Fibroblast of lung (primary cell): ENCODE results near the gene NAT16. TPM values are rescaled to one million over a fixed set of nuclear protein-coding genes. Genes with fewer than 3 reads are reported as not detected.

Experiments
- DNase-seq, 2 donors: peaks; one replicate each; pipeline versions ENCODE4 v3.0.0 to v3.0.0-alpha.2; 2010; ENCODE audit warnings: low read depth in 2 of 2
- H2AFZ ChIP-seq: 2 replicates; pipeline ENCODE4 v1.5.1; 2012; ENCODE audit warnings: low read length, control low read depth, inconsistent platforms
- H3K27ac ChIP-seq: 2 replicates; pipeline ENCODE4 v1.5.1; 2011; ENCODE audit warnings: low read length, control low read depth; ENCODE audit not compliant: insufficient read depth
- H3K27me3 ChIP-seq: 2 replicates; pipeline ENCODE4 v1.5.1; 2011; ENCODE audit warnings: mild to moderate bottlenecking, low read length; ENCODE audit not compliant: control insufficient read depth, insufficient read depth
- H3K36me3 ChIP-seq: 2 replicates; pipeline ENCODE4 v1.5.1; 2011; ENCODE audit warnings: low read length; ENCODE audit not compliant: control insufficient read depth, insufficient read depth
- H3K4me1 ChIP-seq: 2 replicates; pipeline ENCODE4 v1.5.1; 2011; ENCODE audit warnings: low read length; ENCODE audit not compliant: control insufficient read depth, insufficient read depth; ENCODE audit errors: extremely low read depth
- H3K4me2 ChIP-seq: 2 replicates; pipeline ENCODE4 v1.5.1; 2011; ENCODE audit warnings: low read length, control low read depth; ENCODE audit not compliant: insufficient read depth; ENCODE audit errors: extremely low read depth
- H3K4me3 ChIP-seq, 4 experiments: fragments of 200-600 bp in 1 of 4; sonication (generic) in 1 of 4; replicated peaks in 1 of 4; 2 replicates each; pipeline ENCODE4 v1.5.1; 2011 to 2016; ENCODE audit warnings: low read length in 4 of 4, low read depth in 3 of 4, mild to moderate bottlenecking in 3 of 4, control low read depth in 2 of 4, inconsistent platforms in 1 of 4, mixed read lengths in 1 of 4; ENCODE audit not compliant: insufficient read depth in 1 of 4; ENCODE audit errors: control extremely low read depth in 1 of 4
- H3K79me2 ChIP-seq: 2 replicates; pipeline ENCODE4 v1.5.1; 2012; ENCODE audit warnings: mild to moderate bottlenecking, low read length, inconsistent platforms; ENCODE audit not compliant: control insufficient read depth, insufficient read depth
- H3K9ac ChIP-seq: 2 replicates; pipeline ENCODE4 v1.5.1; 2011; ENCODE audit warnings: mild to moderate bottlenecking, low read length, control low read depth; ENCODE audit not compliant: insufficient read depth
- H3K9me3 ChIP-seq: 2 replicates; pipeline ENCODE4 v1.5.1; 2012; ENCODE audit warnings: low read depth, low read length; ENCODE audit not compliant: control insufficient read depth, insufficient read depth
- H4K20me1 ChIP-seq: 2 replicates; pipeline ENCODE4 v1.5.1; 2011; ENCODE audit warnings: low read length; ENCODE audit not compliant: control insufficient read depth, insufficient read depth; ENCODE audit errors: extremely low read depth
- EZH2 ChIP-seq: IDR thresholded peaks from 2 replicates; pipeline ENCODE4 v1.5.1; 2012; ENCODE audit warnings: low read length, control low read depth, mild to moderate bottlenecking; ENCODE audit errors: missing control alignments
- polyA plus RNA-seq, 2 donors: library from polyadenylated mRNA; depleted of rRNA in 1 of 2; stranded (reverse) in 1 of 2; unstranded in 1 of 2; fragments of >200 nt; gene quantifications; 2 replicates each; pipeline ENCODE4 v1.2.1, GENCODE V29; 2011 to 2012; ENCODE audit warnings: missing spikeins in 1 of 2
- total RNA-seq: library from RNA; depleted of rRNA; stranded (reverse); fragments of >200 nt; gene quantifications from 2 replicates; pipeline ENCODE4 v1.2.1, GENCODE V29; 2014
- TF ChIP-seq, protein P1 (sequence below), 2 donors: IDR thresholded peaks in 1 of 2; conservative IDR thresholded peaks in 1 of 2; 1 replicate in 1 of 2; 2 replicates in 1 of 2; pipeline ENCODE4 v1.5.1; 2011 to 2012; ENCODE audit warnings: low read length in 2 of 2, control low read depth in 1 of 2, inconsistent platforms in 1 of 2, low read depth in 1 of 2, mild to moderate bottlenecking in 1 of 2

NAT16 gene
- total and polyA plus RNA-seq, 2 donors (not counting 1 experiment from before 2014, with no cell fraction given), result not detected

GRCh38 chr7:101216860-101217387 lies 36.8 kb upstream of the NAT16 start:
- Histone ChIP-seq H3K36me3 (peaks cover 16% of the 10 kb centered on the region), H3K4me1 (peaks cover 10% of the 10 kb centered on the region), H3K4me3 (peak overlapping the region; percentile 88 to 98 (median 94)), H3K9me3 (no peaks in the 10 kb centered on the region), H3K4me2 (peak overlapping the region; percentile 97), H2AFZ (peak overlapping the region; percentile 61), H3K27ac (peak overlapping the region; percentile 98), H4K20me1 (no peaks in the 10 kb centered on the region), H3K79me2 (peaks cover 33% of the 10 kb centered on the region), H3K27me3 (no peaks in the 10 kb centered on the region), H3K9ac (peak overlapping the region; percentile 82)
- no peak for TF ChIP-seq EZH2
- TF ChIP-seq, protein P1, sequence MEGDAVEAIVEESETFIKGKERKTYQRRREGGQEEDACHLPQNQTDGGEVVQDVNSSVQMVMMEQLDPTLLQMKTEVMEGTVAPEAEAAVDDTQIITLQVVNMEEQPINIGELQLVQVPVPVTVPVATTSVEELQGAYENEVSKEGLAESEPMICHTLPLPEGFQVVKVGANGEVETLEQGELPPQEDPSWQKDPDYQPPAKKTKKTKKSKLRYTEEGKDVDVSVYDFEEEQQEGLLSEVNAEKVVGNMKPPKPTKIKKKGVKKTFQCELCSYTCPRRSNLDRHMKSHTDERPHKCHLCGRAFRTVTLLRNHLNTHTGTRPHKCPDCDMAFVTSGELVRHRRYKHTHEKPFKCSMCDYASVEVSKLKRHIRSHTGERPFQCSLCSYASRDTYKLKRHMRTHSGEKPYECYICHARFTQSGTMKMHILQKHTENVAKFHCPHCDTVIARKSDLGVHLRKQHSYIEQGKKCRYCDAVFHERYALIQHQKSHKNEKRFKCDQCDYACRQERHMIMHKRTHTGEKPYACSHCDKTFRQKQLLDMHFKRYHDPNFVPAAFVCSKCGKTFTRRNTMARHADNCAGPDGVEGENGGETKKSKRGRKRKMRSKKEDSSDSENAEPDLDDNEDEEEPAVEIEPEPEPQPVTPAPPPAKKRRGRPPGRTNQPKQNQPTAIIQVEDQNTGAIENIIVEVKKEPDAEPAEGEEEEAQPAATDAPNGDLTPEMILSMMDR (conservative IDR thresholded peaks at IDR 0.05 in 1 of 2, IDR thresholded peaks at IDR 0.05 in 1 of 2; ENCODE audit: low read depth in 1 of 2, low read length in 2 of 2), result peak in 1 of 2 donors; percentile 7
- peak in 1 of 2 donors; percentile 34 for DNase-seq

DNA sequence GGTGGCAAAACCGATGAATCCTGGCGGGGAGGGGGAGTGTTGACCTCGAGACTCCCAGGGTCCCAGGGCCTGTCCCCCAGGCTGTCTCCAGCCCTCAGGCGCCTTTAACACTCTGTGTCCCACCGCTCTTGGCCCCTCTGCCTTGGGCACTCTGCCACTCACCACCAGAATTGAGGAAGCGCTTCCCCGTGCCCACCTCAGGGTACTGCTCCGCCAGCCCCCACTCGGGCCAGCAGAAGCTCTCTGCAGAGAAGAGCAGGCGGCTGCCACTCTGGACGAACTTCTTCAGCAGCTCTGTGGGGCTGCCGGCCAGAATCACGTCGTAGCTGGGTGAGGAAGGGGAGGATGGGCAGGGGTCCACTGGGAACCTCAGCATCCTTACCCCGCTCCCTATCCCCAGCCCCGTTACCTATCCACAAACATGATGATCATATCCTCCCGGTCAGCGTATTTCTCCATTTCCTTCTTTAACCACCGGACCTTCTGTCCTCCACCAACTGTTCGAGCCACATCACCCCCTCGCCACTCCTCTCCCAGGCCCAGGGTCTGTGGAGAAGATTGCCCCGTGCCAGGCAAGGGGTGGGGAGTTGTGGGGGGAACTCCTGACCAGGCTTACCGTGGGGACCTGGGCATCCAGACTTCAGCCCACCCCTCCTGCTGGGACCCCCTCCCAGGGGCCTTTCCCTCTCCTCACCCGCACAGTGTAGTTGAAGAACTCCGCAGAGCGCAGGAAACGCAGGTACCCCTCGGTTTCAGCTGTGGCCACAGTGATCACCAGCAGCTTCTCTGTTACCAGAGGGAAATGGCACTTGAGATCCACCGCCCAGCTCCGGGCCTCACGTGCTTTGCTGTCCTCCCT lies 36.1 kb upstream of the NAT16 start:
- Histone ChIP-seq H3K27ac (peak overlapping the region; percentile 98), H3K36me3 (peaks cover 18% of the 10 kb centered on the region), H3K9ac (peak overlapping the region; percentile 82), H2AFZ (peak overlapping the region; percentile 61), H3K4me3 (peak overlapping the region; percentile 88 to 98 (median 94)), H3K4me1 (peaks cover 10% of the 10 kb centered on the region), H3K27me3 (no peaks in the 10 kb centered on the region), H3K9me3 (no peaks in the 10 kb centered on the region), H4K20me1 (no peaks in the 10 kb centered on the region), H3K4me2 (peak overlapping the region; percentile 97), H3K79me2 (peaks cover 29% of the 10 kb centered on the region)
- TF ChIP-seq, protein P1 (conservative IDR thresholded peaks at IDR 0.05 in 1 of 2, IDR thresholded peaks at IDR 0.05 in 1 of 2; ENCODE audit: low read depth in 1 of 2, low read length in 2 of 2), result no peak
- no peak for TF ChIP-seq EZH2
- DNase-seq, result no peak

DNA sequence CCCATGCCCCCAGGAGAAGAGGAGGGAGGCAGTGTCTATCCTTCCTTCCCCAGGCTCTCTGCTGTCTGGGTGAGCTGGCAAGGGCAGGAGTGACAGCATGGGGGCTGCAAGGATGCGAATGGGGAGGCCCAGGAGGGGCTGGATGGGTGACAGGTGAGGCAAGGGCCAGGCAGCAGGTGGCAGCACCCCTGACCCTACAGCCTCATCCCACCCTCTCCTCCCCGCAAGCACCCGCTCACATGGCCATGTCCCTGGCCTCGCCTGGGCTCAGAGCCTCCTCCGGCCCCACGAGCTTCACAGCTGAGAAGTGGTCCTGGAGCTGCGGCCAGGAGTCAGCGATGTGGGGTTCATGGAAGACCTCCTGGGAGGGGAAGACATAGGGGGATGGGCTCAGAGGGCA lies 31.9 kb upstream of the NAT16 start:
- Histone ChIP-seq H3K36me3 (peaks cover 29% of the 10 kb centered on the region), H3K79me2 (peaks cover 16% of the 10 kb centered on the region), H4K20me1 (no peaks in the 10 kb centered on the region), H3K9me3 (no peaks in the 10 kb centered on the region), H3K4me2 (no peak overlapping the region), H2AFZ (no peak overlapping the region), H3K4me3 (no peak overlapping the region), H3K4me1 (peaks cover 10% of the 10 kb centered on the region), H3K9ac (no peak overlapping the region), H3K27ac (no peak overlapping the region), H3K27me3 (no peaks in the 10 kb centered on the region)
- DNase-seq, result no peak
- no peak for TF ChIP-seq EZH2
- TF ChIP-seq, protein P1 (conservative IDR thresholded peaks at IDR 0.05 in 1 of 2, IDR thresholded peaks at IDR 0.05 in 1 of 2; ENCODE audit: low read depth in 1 of 2, low read length in 2 of 2), result no peak
